ENCODE results near the gene FAM110D. TPM values are rescaled to one million over a fixed set of nuclear protein-coding genes. Genes with fewer than 3 reads are reported as not detected.

Gene FAM110D
- total and polyA plus RNA-seq, 10 of the 15 experiments (the other 5 are each of a cell fraction or from before 2014, with no cell fraction given): 0.06 TPM; not detected in 9

DNA sequence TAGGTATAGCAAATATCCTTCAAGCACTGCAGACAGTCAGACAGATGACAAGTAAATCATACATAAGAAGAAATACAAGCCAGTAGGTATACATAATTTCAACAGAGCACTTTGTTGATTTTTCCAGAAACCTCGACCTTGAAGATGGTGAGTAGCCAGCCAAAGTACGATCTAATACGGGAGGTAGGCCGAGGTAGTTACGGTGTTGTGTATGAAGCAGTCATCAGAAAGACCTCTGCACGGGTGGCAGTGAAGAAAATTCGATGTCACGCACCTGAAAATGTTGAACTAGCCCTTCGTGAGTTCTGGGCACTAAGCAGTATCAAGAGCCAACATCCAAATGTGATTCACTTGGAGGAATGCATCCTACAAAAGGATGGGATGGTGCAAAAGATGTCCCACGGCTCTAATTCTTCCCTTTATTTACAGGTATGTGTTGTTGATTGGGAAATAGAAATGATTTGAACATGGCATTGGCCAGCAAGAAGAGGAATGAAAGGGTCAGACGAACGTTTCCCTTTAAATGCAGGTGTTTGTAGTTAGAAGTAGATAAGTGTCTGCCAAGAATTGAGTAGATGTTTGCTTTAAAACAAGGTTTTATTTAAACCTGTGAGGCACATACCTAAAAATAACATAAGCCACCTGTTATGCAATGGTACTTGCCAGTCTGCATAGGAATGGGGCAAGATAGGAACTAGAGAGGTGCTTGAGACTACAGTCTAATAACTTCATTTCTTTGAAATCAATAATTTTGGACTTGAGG, 44.5 kb upstream of the FAM110D start:
- H2AFZ ChIP-seq (ENCODE audit: control insufficient read depth, low read depth, low read length): no peak overlapping the region
- no peaks in the 10 kb centered on the region for H4K20me1 ChIP-seq (ENCODE audit: control insufficient read depth, insufficient read depth)
- ATAC-seq (no peak), DNase-seq (ENCODE audit: low read depth, low spot score) (no peak), FAIRE-seq (no peak)
- H3K4me2 ChIP-seq (ENCODE audit: control insufficient read depth, insufficient read depth): peak overlapping the region; percentile 41
- ChIA-PET CTCF (interaction anchor here (0.7 to 3.1 kb wide), 4 partner anchors 11 to 55 kb away, joined by 3 to 24 read pairs (median 14); partner anchors contain the start of gene ZNF593), POLR2A (interaction anchor here (0.5 to 1.4 kb wide), 3 partner anchors 9 to 669 kb away, joined by 3 to 4 read pairs (median 3); partner anchors contain the start of gene DHDDS), RAD21 (ENCODE audit: unreplicated experiment) (interaction anchor here (2.1 to 3.4 kb wide), 2 partner anchors 12 to 31 kb away, joined by 10 to 19 read pairs; no protein-coding TSS in a partner anchor), SMC1A (ENCODE audit: uncharacterized antibody, unreplicated experiment) (interaction anchor here (0.5 to 3.3 kb wide), 8 partner anchors 9 to 678 kb away, joined by 3 to 21 read pairs (median 5); partner anchors contain the start of gene CEP85)
- H3K36me3 ChIP-seq (ENCODE audit: control insufficient read depth in 2 of 2, insufficient read depth in 2 of 2, low read length in 1 of 2): no peaks in the 10 kb centered on the region
- H3K4me3 ChIP-seq: no peak overlapping the region
- WGBS (ENCODE audit: insufficient coverage, insufficient replicate concordance, low lambda C conversion rate, missing lambda C conversion rate): 96% methylated on average over 12 of the region's 12 CpGs
- H3K9me3 ChIP-seq (replicated peaks; ENCODE audit: control insufficient read depth, insufficient read depth, low read length): no peaks in the 10 kb centered on the region
- H3K79me2 ChIP-seq (ENCODE audit: control insufficient read depth, insufficient read depth, low read length): peaks cover 18% of the 10 kb centered on the region
- peaks cover 12% of the 10 kb centered on the region for H3K4me1 ChIP-seq (ENCODE audit: control insufficient read depth, insufficient read depth, low read length)
- H3K27me3 ChIP-seq (replicated peaks in 1 of 2; ENCODE audit: control insufficient read depth in 2 of 2, insufficient read depth in 2 of 2, low read length in 1 of 2): no peaks in the 10 kb centered on the region
- H3K9ac ChIP-seq (ENCODE audit: control insufficient read depth, insufficient read depth, low read length): no peak overlapping the region
- intact Hi-C loops (cut with micrococcal nuclease; ENCODE audit: unreplicated experiment) (no loop called here), in situ Hi-C loops (cut with MboI) (no loop called here)
- TF ChIP-seq NR2C1 (IDR thresholded peaks at IDR 0.05): no peak
- TF ChIP-seq SREBF2 (IDR thresholded peaks at IDR 0.05; ENCODE audit: low read length): no peak
- no peak for TF ChIP-seq MXI1 (IDR thresholded peaks at IDR 0.05; ENCODE audit: low read depth, low read length)
- TF ChIP-seq GABPA (IDR thresholded peaks at IDR 0.05; ENCODE audit: low read depth): no peak
- no peak for TF ChIP-seq ZNF384 (IDR thresholded peaks at IDR 0.05; ENCODE audit: borderline replicate concordance, low read depth, low read length)
- no peak for TF ChIP-seq FOS (IDR thresholded peaks at IDR 0.05; ENCODE audit: borderline replicate concordance, extremely low read depth, insufficient read length)
- TF ChIP-seq ZNF622 (IDR thresholded peaks at IDR 0.05): no peak
- no peak for TF ChIP-seq PAX8 (IDR thresholded peaks at IDR 0.05)
- no peak for TF ChIP-seq POU2F2 (IDR thresholded peaks at IDR 0.05; ENCODE audit: borderline replicate concordance, low read depth, low read length)
- no peak for TF ChIP-seq IKZF1 (conservative IDR thresholded peaks at IDR 0.05)
- TF ChIP-seq USF1 (IDR thresholded peaks at IDR 0.05; ENCODE audit: borderline replicate concordance, extremely low read length, insufficient read depth, low read depth, low read length): no peak
- TF ChIP-seq CEBPB (IDR thresholded peaks at IDR 0.05; ENCODE audit: borderline replicate concordance in 1 of 2, low read depth in 2 of 2, low read length in 2 of 2): no peak
- TF ChIP-seq ZNF217 (IDR thresholded peaks at IDR 0.05): no peak
- TF ChIP-seq HDGF (IDR thresholded peaks at IDR 0.05): no peak
- TF ChIP-seq, protein P1, sequence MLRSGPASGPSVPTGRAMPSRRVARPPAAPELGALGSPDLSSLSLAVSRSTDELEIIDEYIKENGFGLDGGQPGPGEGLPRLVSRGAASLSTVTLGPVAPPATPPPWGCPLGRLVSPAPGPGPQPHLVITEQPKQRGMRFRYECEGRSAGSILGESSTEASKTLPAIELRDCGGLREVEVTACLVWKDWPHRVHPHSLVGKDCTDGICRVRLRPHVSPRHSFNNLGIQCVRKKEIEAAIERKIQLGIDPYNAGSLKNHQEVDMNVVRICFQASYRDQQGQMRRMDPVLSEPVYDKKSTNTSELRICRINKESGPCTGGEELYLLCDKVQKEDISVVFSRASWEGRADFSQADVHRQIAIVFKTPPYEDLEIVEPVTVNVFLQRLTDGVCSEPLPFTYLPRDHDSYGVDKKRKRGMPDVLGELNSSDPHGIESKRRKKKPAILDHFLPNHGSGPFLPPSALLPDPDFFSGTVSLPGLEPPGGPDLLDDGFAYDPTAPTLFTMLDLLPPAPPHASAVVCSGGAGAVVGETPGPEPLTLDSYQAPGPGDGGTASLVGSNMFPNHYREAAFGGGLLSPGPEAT (IDR thresholded peaks at IDR 0.05; ENCODE audit: low read depth): no peak
- BruUV-seq (replicated peaks): no TSS peak
- peak overlapping the region; percentile 33 for H3K27ac ChIP-seq (ENCODE audit: control insufficient read depth, insufficient read depth)
